HepG2 (cell line): Measurements from ENCODE around the gene PLXND1. TPM values are rescaled to one million over a fixed set of nuclear protein-coding genes. Genes with fewer than 3 reads are reported as not detected.

ENCODE experiments used
- AFF4 ChIP-seq: sonication (generic); formaldehyde crosslinking; IDR thresholded peaks from 2 replicates; pipeline ENCODE4 v1.4.0; 2020; ENCODE audit warnings: missing genetic modification reagents
- ARID3A ChIP-seq: IDR thresholded peaks from 2 replicates; pipeline ENCODE4 v1.6.1; 2012; ENCODE audit warnings: low read depth, low read length, improper control_type of control experiment
- EHMT2 ChIP-seq: fragments of 200-600 bp; sonication (generic); IDR thresholded peaks from 2 replicates; pipeline ENCODE4 v1.7.0; 2017; ENCODE audit warnings: antibody characterized with exemption, low read depth, low read length, borderline replicate concordance
- HMGXB4 ChIP-seq, 2 experiments: sonication (generic) in 1 of 2; formaldehyde crosslinking in 1 of 2; IDR thresholded peaks; 2 replicates each; pipeline versions ENCODE4 v1.4.0 to v1.6.1; 2018 to 2020; ENCODE audit warnings: missing genetic modification reagents in 2 of 2, borderline replicate concordance in 1 of 2, low read depth in 1 of 2, mild to moderate bottlenecking in 1 of 2, missing biosample characterization in 1 of 2
- MTF1 ChIP-seq: sonication (generic); formaldehyde crosslinking; IDR thresholded peaks from 2 replicates; pipeline ENCODE4 v1.5.0; 2020; ENCODE audit warnings: missing genetic modification reagents
- PLSCR1 ChIP-seq: sonication (generic); formaldehyde crosslinking; IDR thresholded peaks from 2 replicates; pipeline ENCODE4 v1.5.0; 2020; ENCODE audit warnings: missing genetic modification reagents, mild to moderate bottlenecking, borderline replicate concordance
- RBM22 ChIP-seq: fragments of 200-400 bp; formaldehyde crosslinking; optimal IDR thresholded peaks from 2 replicates; pipeline ENCODE3; 2017; ENCODE audit warnings: mild to moderate bottlenecking, low read length, moderate library complexity
- SIN3B ChIP-seq: fragments of 150-350 bp; IDR thresholded peaks from 2 replicates; pipeline ENCODE4 v1.6.1; 2014; ENCODE audit warnings: low read length
- SP4 ChIP-seq: sonication (generic); formaldehyde crosslinking; IDR thresholded peaks from 2 replicates; pipeline ENCODE4 v1.8.1; 2023; ENCODE audit warnings: mild to moderate bottlenecking, missing genetic modification reagents
- TAF15 ChIP-seq: fragments of 200-400 bp; formaldehyde crosslinking; IDR thresholded peaks from one replicate; pipeline ENCODE4 v1.6.1; 2018; ENCODE audit warnings: mild to moderate bottlenecking, low read depth, low read length; ENCODE audit not compliant: poor library complexity, severe bottlenecking
- ZNF431 ChIP-seq: sonication (generic); formaldehyde crosslinking; IDR thresholded peaks from 2 replicates; pipeline ENCODE4 v1.9.0; 2022; ENCODE audit warnings: missing genetic modification reagents, low read depth, mild to moderate bottlenecking, borderline replicate concordance
- ZNF556 ChIP-seq: sonication (generic); formaldehyde crosslinking; IDR thresholded peaks from 2 replicates; pipeline ENCODE4 v1.4.0; 2020; ENCODE audit warnings: mild to moderate bottlenecking, missing genetic modification reagents, borderline replicate concordance
- ZNF570 ChIP-seq: sonication (generic); formaldehyde crosslinking; IDR thresholded peaks from 2 replicates; pipeline ENCODE4 v1.4.0; 2020; ENCODE audit warnings: mild to moderate bottlenecking, missing genetic modification reagents, borderline replicate concordance
- ZNF672 ChIP-seq: sonication (generic); formaldehyde crosslinking; IDR thresholded peaks from 2 replicates; pipeline ENCODE4 v1.8.1; 2022; ENCODE audit warnings: missing genetic modification reagents
- ZNF773 ChIP-seq: sonication (generic); formaldehyde crosslinking; IDR thresholded peaks from 2 replicates; pipeline ENCODE4 v1.4.0; 2020; ENCODE audit warnings: missing genetic modification reagents, borderline replicate concordance
- ZNF776 ChIP-seq: sonication (generic); formaldehyde crosslinking; IDR thresholded peaks from 2 replicates; pipeline ENCODE4 v1.4.0; 2020; ENCODE audit warnings: mild to moderate bottlenecking, missing genetic modification reagents
- ZNF788 ChIP-seq: sonication (generic); formaldehyde crosslinking; IDR thresholded peaks from 2 replicates; pipeline ENCODE4 v1.5.0; 2020; ENCODE audit warnings: mild to moderate bottlenecking, missing genetic modification reagents, borderline replicate concordance
- ZNF83 ChIP-seq: sonication (generic); formaldehyde crosslinking; IDR thresholded peaks from 2 replicates; pipeline ENCODE4 v1.4.0; 2020; ENCODE audit warnings: missing genetic modification reagents, mild to moderate bottlenecking, borderline replicate concordance
- ZNF883 ChIP-seq: sonication (generic); formaldehyde crosslinking; IDR thresholded peaks from 2 replicates; pipeline ENCODE4 v1.5.1; 2020; ENCODE audit warnings: mild to moderate bottlenecking, missing genetic modification reagents; ENCODE audit errors: not compliant biosample characterization
- ZSCAN9 ChIP-seq: IDR thresholded peaks from 2 replicates; pipeline ENCODE4 v1.6.1; 2016; ENCODE audit warnings: borderline replicate concordance
- ZZZ3 ChIP-seq: sonication (generic); formaldehyde crosslinking; IDR thresholded peaks from 2 replicates; pipeline ENCODE4 v1.4.0; 2020; ENCODE audit warnings: missing genetic modification reagents, mild to moderate bottlenecking, borderline replicate concordance
- polyA plus RNA-seq, 8 experiments: library from polyadenylated mRNA; depleted of rRNA in 3 of 8; stranded (reverse) in 7 of 8; unstranded in 1 of 8; fragments of >200 nt; fragmentation: Illumina TruSeq in 4 of 8; extraction: Trizol in 4 of 8; gene quantifications; 2 replicates each; pipeline versions ENCODE4 v1.2.1 to v1.2.3, GENCODE V29; 2011 to 2016; ENCODE audit warnings: low read depth in 4 of 8, missing spikeins in 1 of 8, mixed read lengths in 1 of 8; ENCODE audit not compliant: insufficient read depth in 1 of 8
- total RNA-seq, 5 experiments: library from RNA; depleted of rRNA; stranded (reverse); fragments of >200 nt; fragmentation: Illumina TruSeq; extraction: Trizol; gene quantifications; 2 replicates each; pipeline ENCODE4 v1.2.3, GENCODE V29; 2016; ENCODE audit warnings: low read depth in 1 of 5

Gene PLXND1
- total and polyA plus RNA-seq, 2 of the 13 experiments (the other 11 are each of a cell fraction or from before 2014, with no cell fraction given): 15.9 to 42.0 TPM

GRCh38 chr3:129626744-129627349 is 20.4 kb upstream of the PLXND1 start (continued):
- TF ChIP-seq ARID3A (no peak), PLSCR1 (no peak), ZNF773 (CRISPR knock-in tag) (no peak), EHMT2 (no peak), ZNF431 (CRISPR knock-in tag) (no peak; the same call in 1 of the 2 replicates), SP4 (peak; percentile 86), ZNF788 (CRISPR knock-in tag) (peak; percentile 75; the same call in 1 of the 2 replicates), HMGXB4 (CRISPR knock-in tag; IDR thresholded peaks at IDR 0.05; ENCODE audit: borderline replicate concordance in 1 of 2, low read depth in 1 of 2) (peak in 1 of 2 experiments; percentile 65; a peak in 3 of 4 replicates), ZZZ3 (CRISPR knock-in tag) (peak; percentile 28; the same call in 1 of the 2 replicates), ZNF556 (CRISPR knock-in tag) (peak; percentile 82), RBM22 (peak; percentile 69), ZSCAN9 (CRISPR knock-in tag) (0 out of 2 replicates have a peak, but pooled peaks have one; percentile 56), ZNF570 (CRISPR knock-in tag) (no peak), ZNF776 (CRISPR knock-in tag) (peak; percentile 24; the same call in 1 of the 2 replicates), AFF4 (CRISPR knock-in tag) (no peak), TAF15 (peak; percentile 32), ZNF672 (CRISPR knock-in tag) (no peak), ZNF883 (CRISPR knock-in tag) (peak; percentile 18), SIN3B (no peak), MTF1 (CRISPR knock-in tag) (no peak), ZNF83 (CRISPR knock-in tag) (no peak)
